MM.1S (cell line): Measurements from ENCODE around the gene SPA17.

Source experiments
- EZH2 ChIP-seq: fragments of 300-600 bp; sonication (generic); optimal IDR thresholded peaks from 2 replicates; pipeline ENCODE3; 2017; ENCODE audit warnings: low read depth, mild to moderate bottlenecking, antibody characterized with exemption, low read length, mixed read lengths
- EZH2phosphoT487 ChIP-seq: fragments of 300-600 bp; sonication (generic); IDR thresholded peaks from 2 replicates; pipeline ENCODE4 v1.6.1; 2018; ENCODE audit warnings: antibody characterized with exemption, low read length
- TF ChIP-seq, protein P1 (sequence below): fragments of 300-600 bp; sonication (generic); IDR thresholded peaks from 2 replicates; pipeline ENCODE4 v1.5.1; 2016; ENCODE audit warnings: antibody characterized with exemption, low read length, mixed read lengths

DNA sequence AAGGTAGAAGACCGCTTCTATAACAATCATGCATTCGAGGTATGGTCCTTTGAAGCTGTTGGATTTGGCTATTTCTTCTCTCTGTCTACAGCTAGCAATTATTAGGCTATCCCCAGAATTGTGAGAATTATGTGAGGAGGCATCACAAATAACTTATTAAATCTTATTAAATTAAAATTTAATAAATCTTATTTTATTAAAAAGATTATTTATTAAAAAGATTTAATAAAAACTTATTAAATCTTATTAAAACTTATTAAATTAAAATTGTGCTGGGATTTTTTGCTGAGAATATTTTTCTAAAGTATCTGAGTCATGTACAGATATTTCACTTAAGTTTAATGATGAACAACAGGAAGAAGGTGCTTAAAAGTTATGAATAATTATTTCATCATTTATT, 7.7 kb downstream of the SPA17 start:
- TF ChIP-seq, protein P1, sequence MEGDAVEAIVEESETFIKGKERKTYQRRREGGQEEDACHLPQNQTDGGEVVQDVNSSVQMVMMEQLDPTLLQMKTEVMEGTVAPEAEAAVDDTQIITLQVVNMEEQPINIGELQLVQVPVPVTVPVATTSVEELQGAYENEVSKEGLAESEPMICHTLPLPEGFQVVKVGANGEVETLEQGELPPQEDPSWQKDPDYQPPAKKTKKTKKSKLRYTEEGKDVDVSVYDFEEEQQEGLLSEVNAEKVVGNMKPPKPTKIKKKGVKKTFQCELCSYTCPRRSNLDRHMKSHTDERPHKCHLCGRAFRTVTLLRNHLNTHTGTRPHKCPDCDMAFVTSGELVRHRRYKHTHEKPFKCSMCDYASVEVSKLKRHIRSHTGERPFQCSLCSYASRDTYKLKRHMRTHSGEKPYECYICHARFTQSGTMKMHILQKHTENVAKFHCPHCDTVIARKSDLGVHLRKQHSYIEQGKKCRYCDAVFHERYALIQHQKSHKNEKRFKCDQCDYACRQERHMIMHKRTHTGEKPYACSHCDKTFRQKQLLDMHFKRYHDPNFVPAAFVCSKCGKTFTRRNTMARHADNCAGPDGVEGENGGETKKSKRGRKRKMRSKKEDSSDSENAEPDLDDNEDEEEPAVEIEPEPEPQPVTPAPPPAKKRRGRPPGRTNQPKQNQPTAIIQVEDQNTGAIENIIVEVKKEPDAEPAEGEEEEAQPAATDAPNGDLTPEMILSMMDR: no peak
- no peak for TF ChIP-seq EZH2
- TF ChIP-seq EZH2phosphoT487: no peak
